Activated CD8-positive, alpha-beta memory T cell treated with anti-CD3 and anti-CD28 coated beads, Interleukin-2, amount 50 U/mL, for 4 hours (primary cell): ENCODE data around the gene NR1I2.

Experiments
- DNase-seq: peaks from one replicate; pipeline ENCODE4 v3.0.0-alpha.2; 2020

Gene NR1I2

DNA sequence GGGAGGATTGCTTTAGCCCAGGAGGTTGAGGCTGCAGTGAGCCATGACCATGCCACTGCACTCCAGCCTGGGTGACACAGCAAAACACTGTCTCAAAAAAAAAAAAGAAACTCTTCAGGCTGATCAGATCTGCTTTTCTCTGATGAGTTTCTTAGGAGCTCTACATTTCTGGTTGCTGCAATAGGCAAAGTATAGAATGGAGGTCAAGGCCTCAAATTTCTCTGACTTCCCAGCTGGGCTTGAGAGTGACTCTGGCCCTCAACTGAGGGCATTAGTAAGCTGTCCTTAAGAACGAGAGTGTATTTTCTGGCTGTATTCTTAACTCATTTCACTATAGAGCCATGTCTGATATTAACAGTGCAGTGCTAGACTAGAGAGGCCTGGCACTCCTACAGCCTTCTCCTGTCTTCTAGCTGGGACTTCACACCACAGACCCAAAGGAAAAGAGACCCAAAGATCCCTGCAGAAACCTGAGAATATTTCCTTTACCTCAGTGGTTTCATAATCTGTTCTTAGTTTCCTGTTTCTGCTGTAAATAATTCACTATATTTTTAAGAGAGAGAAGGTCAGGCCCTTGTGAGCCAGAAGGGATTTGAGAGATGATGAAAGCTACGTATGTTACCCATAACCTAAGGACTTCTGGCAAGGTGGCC lies 2.0 kb upstream of the NR1I2 start:
- no peak for DNase-seq

DNA sequence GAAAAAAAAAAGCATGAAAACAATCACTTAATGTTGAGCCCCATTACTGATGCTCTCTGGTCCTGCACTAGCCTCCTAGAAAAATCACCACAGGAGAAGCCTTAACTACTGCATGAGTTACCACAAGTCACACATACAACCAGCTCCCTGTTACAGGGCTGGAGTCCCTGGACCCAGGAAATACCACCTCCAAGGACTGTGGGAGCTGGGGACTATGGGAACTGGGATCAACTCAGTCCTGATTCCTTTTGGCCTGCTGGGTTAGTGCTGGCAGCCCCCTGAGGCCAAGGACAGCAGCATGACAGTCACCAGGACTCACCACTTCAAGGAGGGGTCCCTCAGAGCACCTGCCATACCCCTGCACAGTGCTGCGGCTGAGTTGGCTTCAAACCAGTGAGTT lies 559 bp downstream of the NR1I2 start:
- DNase-seq, result no peak

DNA sequence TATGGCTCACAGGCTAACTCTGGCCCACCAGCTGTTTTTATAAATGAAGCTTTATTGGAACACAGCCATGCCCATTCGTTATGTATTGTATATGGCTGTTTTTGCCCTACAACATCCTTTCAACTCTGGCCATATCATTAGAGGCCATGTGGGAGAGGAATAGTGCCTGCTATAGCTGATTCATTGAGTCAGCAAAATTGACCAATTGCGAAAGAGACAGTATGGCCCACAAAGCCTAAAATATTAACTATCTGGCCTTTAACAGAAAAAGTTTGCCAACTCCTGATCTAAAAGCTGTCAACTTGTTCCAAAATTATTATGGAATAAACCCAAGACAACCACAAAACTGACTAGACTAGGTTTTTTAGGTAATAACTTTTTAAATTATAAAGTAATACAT lies 1.4 kb downstream of the NR1I2 start:
- DNase-seq, result no peak

DNA sequence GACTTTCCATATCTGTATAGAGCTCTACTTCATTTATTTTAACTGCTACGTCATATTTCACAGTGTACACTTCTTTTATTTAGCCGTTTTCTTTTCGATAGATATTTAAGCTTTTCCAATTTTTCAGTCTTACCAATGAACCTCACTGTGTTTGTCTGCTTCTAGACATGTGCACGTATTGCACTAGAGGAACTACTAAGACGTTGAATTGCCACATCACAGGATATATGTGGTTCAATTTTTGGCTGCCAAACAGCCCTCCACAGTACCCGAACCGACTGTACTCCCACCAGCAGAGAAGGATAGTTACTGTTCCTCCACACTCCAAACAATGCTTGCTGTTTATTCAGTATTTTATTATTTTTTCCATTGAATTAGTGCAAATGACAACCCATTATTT lies 2.0 kb downstream of the NR1I2 start:
- DNase-seq, result no peak

DNA sequence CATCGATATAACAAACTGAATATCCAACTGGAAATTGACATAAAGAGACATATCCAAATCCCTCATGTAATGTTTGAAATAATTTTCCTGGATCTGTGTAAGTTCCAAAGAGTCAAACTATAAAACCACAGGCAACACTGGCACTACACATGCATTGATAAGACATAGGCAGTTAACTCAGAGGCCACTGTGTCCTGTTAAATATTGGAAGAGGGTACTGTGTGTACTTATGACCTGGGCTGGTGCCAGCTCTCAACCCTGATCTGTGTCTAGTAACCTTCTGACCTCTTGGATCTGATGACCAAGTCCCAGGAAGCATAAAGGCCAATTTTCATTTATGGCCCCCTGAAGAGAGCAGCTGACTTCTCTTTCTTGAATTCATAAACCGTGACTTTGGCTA lies 4.5 kb downstream of the NR1I2 start:
- DNase-seq, result no peak

DNA sequence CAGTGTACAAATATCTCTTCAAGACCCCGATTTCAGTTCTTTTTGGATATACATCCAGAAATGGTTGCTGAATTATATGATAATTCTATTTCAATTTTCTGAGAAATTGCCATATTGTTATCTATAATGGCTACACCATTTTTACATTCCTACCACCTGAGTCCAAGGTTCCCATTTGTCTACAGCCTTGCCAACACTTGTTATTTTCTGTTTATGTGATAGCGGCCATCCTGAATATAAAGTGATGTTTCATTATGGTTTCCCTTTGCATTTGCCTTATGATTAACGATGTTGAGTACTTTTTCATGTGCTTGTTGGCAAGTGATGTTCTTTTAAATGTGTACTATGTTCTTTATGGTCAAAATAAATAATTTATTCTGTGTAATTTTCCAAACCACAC lies 8.5 kb downstream of the NR1I2 start:
- no peak for DNase-seq

DNA sequence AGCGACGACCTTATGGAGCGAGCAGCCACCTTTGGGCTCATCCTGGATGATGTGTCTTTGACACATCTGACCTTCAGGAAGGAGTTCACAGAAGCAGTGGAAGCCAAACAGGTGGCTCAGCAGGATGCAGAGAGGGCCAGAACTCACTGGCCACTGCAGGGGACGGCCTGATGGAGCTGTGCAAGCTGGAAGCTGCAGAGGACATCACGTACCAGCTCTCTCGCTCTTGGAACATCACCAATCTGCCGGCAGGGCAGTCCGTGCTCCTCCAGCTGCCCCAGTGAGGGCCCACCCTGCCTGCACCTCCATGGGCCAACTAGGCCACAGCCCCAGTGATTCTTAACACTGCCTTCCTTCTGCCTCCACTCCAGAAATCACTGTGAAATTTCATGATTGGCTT lies 10.4 kb downstream of the NR1I2 start:
- DNase-seq, result no peak

DNA sequence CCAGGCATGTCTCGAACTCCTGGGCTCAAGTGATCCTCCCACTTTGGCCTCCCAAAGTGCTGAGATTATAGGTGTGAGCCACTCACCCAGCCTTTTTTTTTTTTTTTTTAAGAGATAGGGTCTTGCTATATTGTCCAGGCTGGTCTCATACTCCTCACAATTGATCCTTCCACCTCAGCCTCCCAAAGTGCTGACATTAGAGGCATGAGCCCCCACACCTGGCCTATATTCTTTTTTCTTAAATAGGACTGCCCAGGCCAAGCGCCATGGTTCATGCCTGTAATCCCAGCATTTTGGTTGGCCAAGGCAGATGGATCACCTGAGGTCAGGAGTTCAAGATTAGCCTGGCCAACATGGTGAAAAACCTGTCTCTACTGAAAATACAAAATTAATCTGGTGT lies 12.5 kb downstream of the NR1I2 start:
- no peak for DNase-seq

DNA sequence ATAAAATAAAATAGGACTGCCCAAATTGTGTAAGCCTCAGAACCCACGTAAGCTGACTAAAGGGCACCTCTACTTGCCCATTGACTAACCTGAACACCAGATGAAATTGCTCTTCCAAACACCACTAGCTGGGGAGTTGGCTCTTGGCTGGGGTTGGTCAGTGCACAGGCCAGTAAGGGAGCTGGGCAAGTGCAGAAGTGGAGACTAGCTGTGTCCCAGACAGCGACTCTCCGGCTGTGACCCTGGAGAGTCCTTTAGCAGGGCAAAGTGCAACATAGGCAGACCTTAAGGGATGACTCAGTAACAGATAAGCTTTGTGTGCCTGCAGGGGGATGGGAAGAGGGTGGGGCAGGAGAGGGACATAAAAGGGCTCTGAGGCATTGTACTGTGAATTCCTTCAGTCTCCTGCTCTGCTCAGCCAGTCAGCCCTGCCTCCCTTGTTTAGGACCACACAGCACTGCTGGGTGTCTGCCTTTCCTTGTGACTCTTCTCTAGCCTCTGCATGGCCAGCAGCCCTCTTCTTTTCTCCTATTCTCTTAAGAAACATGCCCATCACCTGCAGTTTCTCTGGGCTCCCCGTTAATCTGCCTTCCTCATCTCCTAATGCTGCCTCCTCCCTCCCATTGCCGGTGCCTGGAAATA lies 13.2 kb downstream of the NR1I2 start:
- no peak for DNase-seq

DNA sequence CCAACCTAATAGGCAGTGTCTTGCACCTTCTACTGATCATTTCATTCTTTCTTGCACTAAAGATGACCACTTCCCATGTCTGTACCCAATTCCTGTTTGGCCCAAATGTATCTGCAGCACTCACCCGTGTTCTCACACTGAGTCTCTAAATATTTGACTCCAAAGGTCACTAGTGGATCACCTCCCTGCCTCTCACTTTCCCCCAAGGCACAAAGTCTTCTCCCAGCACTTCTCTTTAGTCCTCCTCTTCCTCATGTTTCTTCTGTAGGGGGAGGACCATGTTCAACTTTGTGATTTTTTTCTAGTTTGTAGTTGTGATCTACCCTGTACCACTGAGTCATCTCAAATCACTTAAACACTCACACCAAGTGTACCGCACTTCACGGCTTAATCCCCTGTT lies 13.9 kb downstream of the NR1I2 start:
- no peak for DNase-seq

DNA sequence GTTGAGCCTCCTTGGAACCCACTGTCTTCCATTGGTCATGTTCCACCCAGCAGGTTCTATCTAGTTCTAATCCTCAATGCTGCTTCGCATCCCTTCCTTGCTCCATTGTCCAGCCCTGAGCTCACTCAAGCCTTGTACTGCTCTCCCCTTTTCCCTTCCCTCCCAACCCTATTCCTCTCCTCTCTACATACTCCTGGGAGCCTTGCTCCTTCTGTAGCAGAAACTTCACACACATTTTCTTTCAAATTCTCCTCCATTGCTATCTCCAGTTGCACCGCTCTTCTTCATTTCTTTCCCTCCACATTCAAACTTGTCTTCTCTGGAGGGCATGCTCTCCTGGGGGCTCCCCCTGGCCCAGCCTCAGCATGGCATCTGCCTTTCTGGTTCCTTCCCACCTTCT lies 14.5 kb downstream of the NR1I2 start:
- DNase-seq, result no peak

DNA sequence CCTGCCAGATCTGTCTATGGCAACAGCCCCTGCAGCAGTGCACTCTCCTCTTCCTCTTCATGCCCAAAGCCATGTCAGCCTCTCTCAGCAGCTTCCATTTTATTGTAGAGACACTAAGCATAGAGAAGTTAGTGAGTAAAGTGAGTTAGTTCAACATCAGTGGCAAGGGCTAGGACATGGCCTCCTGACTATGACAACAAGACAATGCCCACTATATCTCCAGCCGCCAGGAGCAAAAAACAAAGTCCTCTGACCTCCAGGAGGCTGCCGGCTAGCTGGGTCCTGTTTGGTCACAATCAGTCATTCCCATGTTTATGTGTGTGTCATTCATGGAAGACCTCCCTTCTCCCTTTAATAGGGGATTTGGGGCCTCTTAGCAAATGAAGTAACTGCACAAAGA lies 14.9 kb downstream of the NR1I2 start:
- no peak for DNase-seq

DNA sequence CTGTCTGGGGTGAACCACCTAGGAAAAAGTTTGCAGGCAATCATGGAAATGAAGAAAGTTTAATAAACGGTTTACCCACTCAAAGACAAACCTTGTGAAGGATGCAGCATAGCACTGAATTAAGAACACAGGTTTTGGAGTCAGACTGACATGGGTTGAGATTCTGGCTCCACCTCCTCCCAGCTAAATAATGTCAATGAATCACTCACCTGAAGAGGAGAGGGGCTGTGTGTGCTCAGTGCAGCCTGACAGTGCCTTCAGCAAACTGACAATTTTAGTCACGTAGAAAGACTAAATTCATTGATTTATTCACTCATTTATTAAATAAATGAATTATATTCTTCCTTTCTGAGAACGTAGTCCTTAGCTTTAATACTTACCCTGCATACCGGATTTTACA lies 18.9 kb downstream of the NR1I2 start:
- no peak for DNase-seq

DNA sequence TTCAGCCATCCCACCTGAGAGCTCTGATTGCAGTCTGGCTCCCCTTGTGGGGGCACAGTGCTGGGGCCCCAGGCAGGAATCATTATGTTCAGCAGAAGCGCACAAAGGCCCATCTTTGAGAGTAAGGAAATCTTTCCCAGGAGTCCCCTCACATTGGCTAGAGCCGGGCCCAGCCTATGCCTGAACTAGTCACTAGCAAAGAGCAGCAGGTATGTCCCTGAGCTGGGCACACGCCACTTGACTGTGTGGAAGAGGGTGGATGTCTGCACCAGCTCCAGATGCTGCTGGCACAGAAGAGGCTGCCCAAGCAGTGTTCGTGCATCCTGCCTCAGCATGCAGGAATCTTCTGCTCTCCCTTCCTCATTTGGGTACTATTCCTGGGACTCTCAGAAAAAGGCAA lies 26.3 kb downstream of the NR1I2 start:
- no peak for DNase-seq

DNA sequence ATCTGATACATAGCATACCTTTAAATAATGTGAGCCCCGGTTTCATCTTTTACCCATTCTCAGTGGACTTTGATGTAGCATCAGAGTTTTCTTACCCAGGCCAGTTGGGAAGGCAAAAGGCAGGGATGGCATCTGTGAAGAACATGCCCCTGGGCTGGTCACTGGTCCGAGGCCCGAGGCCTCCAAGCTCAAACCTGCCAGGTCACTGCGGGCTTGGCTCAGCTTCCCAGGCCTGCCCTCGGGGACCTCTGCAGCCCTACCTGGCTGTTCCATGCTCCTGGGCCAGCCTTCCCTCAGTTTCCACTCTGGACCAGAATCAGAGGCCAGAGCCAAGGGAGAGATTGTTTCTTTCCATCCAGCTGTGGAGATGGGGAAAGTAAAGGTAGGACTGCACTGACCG lies 26.9 kb downstream of the NR1I2 start:
- DNase-seq, result no peak

DNA sequence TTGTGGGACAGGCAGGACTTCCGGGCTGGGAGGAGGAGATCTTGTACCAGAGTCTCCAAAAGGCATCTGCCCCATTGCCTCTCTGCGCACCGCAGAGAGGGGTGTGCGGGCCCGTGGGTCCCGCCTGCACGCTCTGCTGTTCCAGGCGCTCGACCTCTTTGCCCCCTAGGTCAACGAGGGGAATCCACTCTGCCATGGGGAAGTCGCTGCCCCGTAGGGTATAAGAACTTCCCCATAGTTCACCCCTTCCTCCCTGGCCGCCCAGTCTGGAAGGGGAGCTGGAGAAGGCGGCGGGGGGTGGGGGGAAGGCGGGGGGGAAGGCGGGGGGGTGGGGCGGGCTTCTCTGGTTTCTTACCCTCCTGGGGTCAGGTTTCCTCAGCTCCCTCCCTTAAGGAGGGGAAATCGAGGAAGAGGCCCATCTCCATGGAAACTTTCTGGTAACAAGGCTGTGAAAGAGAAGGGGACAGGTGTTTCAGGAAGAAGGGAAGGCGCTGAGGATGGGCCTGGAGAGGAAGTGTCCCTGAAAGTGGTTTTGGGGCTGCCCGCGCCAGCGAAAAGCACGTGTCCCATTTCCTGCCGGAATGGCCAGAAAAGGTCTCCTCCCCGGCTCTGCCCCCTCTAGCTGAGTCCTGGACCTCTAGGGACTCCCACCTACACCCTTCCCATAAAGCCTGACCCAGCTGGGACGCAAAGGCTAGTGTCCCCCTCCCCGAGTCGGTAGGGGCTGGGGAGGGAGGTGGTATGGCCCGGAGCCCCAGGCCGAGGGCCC lies 27.5 kb downstream of the NR1I2 start:
- no peak for DNase-seq

DNA sequence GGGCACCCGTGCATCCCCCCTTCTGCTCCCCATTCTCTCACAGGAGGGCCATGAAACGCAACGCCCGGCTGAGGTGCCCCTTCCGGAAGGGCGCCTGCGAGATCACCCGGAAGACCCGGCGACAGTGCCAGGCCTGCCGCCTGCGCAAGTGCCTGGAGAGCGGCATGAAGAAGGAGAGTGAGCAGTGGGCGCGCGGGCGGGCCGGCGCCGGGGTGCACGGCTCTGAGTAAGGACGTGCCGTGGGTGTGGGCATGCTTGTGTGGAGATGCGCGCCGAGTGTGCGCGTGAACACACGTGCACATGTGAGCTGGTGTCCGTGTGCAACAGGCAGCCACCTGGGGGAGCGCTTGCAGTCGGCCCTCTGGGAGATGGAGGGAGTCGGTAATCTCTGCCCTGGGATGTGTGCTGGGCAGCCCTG lies 28.1 kb downstream of the NR1I2 start:
- DNase-seq, result peak; percentile 67

DNA sequence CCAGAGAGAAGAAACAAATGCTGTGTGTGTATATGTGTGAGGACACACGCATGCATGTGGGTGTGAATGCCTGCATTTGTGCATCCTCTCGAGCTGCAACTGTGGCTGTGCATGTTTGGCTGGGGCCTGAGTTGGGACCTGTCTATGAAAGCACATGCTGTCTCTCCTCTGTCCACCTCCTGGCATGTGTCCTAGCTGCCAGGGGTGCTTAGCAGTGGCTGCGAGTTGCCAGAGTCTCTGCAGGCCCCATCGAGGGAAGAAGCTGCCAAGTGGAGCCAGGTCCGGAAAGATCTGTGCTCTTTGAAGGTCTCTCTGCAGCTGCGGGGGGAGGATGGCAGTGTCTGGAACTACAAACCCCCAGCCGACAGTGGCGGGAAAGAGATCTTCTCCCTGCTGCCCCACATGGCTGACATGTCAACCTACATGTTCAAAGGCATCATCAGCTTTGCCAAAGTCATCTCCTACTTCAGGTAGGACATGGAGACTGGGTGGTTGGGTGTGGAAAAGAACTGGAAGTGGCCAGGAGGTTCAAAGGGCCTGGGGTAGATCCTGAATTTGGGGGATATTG lies 30.7 kb downstream of the NR1I2 start:
- no peak for DNase-seq

DNA sequence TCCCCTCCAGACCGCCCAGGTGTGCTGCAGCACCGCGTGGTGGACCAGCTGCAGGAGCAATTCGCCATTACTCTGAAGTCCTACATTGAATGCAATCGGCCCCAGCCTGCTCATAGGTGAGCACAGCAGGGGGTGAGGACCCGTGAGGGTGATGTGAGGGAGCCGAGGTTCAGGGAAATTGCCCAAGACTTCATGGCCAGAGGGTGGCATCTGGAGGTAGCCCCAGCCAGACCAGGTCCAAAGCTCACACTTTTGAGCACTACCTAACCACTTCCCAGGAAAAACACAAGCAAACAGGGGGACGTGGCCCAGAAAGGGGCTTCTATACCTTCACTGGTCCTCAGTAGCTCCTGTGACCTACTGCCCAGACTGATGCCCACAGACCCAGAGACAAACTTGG lies 33.8 kb downstream of the NR1I2 start:
- DNase-seq, result no peak

DNA sequence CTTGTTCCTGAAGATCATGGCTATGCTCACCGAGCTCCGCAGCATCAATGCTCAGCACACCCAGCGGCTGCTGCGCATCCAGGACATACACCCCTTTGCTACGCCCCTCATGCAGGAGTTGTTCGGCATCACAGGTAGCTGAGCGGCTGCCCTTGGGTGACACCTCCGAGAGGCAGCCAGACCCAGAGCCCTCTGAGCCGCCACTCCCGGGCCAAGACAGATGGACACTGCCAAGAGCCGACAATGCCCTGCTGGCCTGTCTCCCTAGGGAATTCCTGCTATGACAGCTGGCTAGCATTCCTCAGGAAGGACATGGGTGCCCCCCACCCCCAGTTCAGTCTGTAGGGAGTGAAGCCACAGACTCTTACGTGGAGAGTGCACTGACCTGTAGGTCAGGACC lies 35.2 kb downstream of the NR1I2 start:
- DNase-seq, result no peak

DNA sequence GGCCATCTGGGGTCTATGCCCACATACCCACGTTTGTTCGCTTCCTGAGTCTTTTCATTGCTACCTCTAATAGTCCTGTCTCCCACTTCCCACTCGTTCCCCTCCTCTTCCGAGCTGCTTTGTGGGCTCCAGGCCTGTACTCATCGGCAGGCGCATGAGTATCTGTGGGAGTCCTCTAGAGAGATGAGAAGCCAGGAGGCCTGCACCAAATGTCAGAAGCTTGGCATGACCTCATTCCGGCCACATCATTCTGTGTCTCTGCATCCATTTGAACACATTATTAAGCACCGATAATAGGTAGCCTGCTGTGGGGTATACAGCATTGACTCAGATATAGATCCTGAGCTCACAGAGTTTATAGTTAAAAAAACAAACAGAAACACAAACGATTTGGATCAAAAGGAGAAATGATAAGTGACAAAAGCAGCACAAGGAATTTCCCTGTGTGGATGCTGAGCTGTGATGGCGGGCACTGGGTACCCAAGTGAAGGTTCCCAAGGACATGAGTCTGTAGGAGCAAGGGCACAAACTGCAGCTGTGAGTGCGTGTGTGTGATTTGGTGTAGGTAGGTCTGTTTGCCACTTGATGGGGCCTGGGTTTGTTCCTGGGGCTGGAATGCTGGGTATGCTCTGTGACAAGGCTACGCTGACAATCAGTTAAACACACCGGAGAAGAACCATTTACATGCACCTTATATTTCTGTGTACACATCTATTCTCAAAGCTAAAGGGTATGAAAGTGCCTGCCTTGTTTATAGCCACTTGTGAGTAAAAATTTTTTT lies 35.9 kb downstream of the NR1I2 start:
- no peak for DNase-seq

DNA sequence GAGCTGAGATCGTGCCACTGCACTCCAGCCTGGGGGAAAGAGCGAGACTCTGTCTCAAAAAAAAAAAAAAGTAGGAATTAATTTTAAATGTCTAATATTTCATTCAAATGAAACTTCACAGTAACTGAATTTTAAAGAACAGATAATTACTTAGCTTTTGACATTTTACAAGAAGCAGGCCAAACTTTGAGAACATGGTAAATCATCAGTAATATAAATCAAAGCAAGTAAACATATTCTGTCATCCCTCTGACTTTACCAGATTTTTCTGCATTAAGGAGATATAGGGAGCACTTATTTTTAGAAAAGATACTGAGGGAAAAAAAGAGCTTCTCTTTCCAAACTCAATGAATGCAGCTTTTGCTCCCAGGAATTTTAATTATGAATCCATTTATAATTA lies 37.0 kb downstream of the NR1I2 start:
- no peak for DNase-seq

DNA sequence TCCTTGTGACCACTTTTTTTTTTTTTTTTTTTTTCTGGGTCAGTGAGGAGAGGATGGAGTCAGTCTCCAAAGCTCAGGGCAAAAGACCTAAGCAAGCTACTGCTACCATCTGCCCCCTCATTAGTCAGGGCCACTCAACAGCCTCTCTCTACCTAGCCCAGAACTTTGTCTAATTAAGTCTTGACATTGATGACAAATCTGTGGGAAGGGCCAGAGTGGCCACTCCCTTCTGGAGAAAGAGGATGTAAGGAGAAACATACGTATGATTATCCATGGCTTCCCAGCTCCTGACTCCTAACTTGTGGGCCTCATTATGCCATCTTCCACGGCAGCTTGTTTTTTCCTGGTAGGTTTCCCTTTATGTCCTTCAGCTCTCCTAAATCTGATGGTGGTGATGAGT lies 37.9 kb downstream of the NR1I2 start:
- no peak for DNase-seq
